Epithelial cell of prostate (primary cell): ENCODE results near the gene RHBDD2.
"Not testable (repeated sequence)": the region's sequence is repeated elsewhere in the genome, so short reads cannot be mapped to it uniquely, and the experiment has no call there.

Experiments used
- DNase-seq: peaks from one replicate; pipeline ENCODE4 v3.0.0-alpha.2; 2011; ENCODE audit warnings: low read depth, low spot score
- H3K27ac ChIP-seq: fragments of 450-650 bp; 2 replicates; pipeline ENCODE4 v1.5.1; 2017; ENCODE audit warnings: mild to moderate bottlenecking

Gene RHBDD2

GRCh38 chr7:75887669-75888369 is 9.0 kb downstream of the RHBDD2 start:
- no peak for DNase-seq
- no peak overlapping the region for H3K27ac ChIP-seq

GRCh38 chr7:75888464-75889222 is 9.8 kb downstream of the RHBDD2 start:
- no peak overlapping the region for H3K27ac ChIP-seq
- DNase-seq, result no peak

GRCh38 chr7:75889223-75889825 is 10.5 kb downstream of the RHBDD2 start:
- H3K27ac ChIP-seq, result no peak overlapping the region
- DNase-seq, result no peak

GRCh38 chr7:75889826-75890225 is 11.0 kb downstream of the RHBDD2 start:
- H3K27ac ChIP-seq, result no peak overlapping the region
- DNase-seq, result no peak

- DNase-seq, H3K27ac ChIP-seq: not testable (repeated sequence)
Measured at GRCh38 chr7:75891237-75891636, 12.4 kb downstream of the RHBDD2 start.

- H3K27ac ChIP-seq, result peak overlapping the region; percentile 78
- no peak for DNase-seq
Measured at GRCh38 chr7:75891815-75892411, 13.1 kb downstream of the RHBDD2 start.

GRCh38 chr7:75892634-75893272 is 13.9 kb downstream of the RHBDD2 start:
- peak overlapping the region; percentile 78 for H3K27ac ChIP-seq
- peak; percentile 74 for DNase-seq

GRCh38 chr7:75896803-75897327 is 18.0 kb downstream of the RHBDD2 start:
- H3K27ac ChIP-seq, result no peak overlapping the region
- no peak for DNase-seq

GRCh38 chr7:75900617-75901315 is 21.9 kb downstream of the RHBDD2 start:
- DNase-seq, result no peak

GRCh38 chr7:75905785-75906604 is 27.2 kb downstream of the RHBDD2 start:
- DNase-seq, result peak; percentile 46
- peak overlapping the region; percentile 38 for H3K27ac ChIP-seq

More at GRCh38 chr7:75900617-75901315, 21.9 kb downstream of the RHBDD2 start:
- no peak overlapping the region for H3K27ac ChIP-seq

GRCh38 chr7:75906991-75907667 is 28.3 kb downstream of the RHBDD2 start:
- H3K27ac ChIP-seq, result no peak overlapping the region
- DNase-seq, result no peak

GRCh38 chr7:75907668-75908039 is 28.8 kb downstream of the RHBDD2 start:
- not testable (repeated sequence) for H3K27ac ChIP-seq, DNase-seq

GRCh38 chr7:75909521-75910132 is 30.8 kb downstream of the RHBDD2 start:
- DNase-seq, result no peak
- H3K27ac ChIP-seq, result no peak overlapping the region

- not testable (repeated sequence) for H3K27ac ChIP-seq, DNase-seq
Measured at GRCh38 chr7:75911186-75911585, 32.4 kb downstream of the RHBDD2 start.

GRCh38 chr7:75913437-75913836 is 34.6 kb downstream of the RHBDD2 start:
- no peak overlapping the region for H3K27ac ChIP-seq
- DNase-seq, result no peak

GRCh38 chr7:75914169-75914654 is 35.4 kb downstream of the RHBDD2 start:
- H3K27ac ChIP-seq, result peak overlapping the region; percentile 40
- DNase-seq, result no peak

GRCh38 chr7:75914655-75915415 is 36.0 kb downstream of the RHBDD2 start, which contains the start of gene POR:
Gene POR (plus strand): TSS chr7:75915155. CDS start chr7:75954002, 38,847 bp downstream.
- H3K27ac ChIP-seq, result peak within 1 kb of the TSS; percentile 40
- DNase-seq, result peak; percentile 56
